Endothelial cell (in vitro differentiated cells): Measurements from ENCODE around the gene CDK3. TPM values are rescaled to one million over a fixed set of nuclear protein-coding genes. Genes with fewer than 3 reads are reported as not detected.

Experiments used
- DNase-seq: peaks from one replicate; pipeline ENCODE4 v3.0.0; 2021; ENCODE audit warnings: low spot score
- H3K27ac Mint-ChIP-seq: one replicate; pipeline ENCODE4 v1.8.0; 2021; ENCODE audit warnings: mixed read lengths, inconsistent platforms; ENCODE audit not compliant: unreplicated experiment
- H3K27me3 Mint-ChIP-seq: one replicate; pipeline ENCODE4 v1.8.0; 2021; ENCODE audit warnings: mild to moderate bottlenecking, moderate library complexity, mixed read lengths, inconsistent platforms; ENCODE audit not compliant: unreplicated experiment
- H3K36me3 Mint-ChIP-seq: one replicate; pipeline ENCODE4 v1.8.0; 2021; ENCODE audit warnings: mild to moderate bottlenecking, low read depth, mixed read lengths, inconsistent platforms; ENCODE audit not compliant: unreplicated experiment
- H3K4me1 Mint-ChIP-seq: one replicate; pipeline ENCODE4 v1.8.0; 2021; ENCODE audit warnings: mild to moderate bottlenecking, mixed read lengths, inconsistent platforms; ENCODE audit not compliant: unreplicated experiment
- H3K4me3 Mint-ChIP-seq: one replicate; pipeline ENCODE4 v1.8.0; 2021; ENCODE audit warnings: mild to moderate bottlenecking, mixed read lengths, inconsistent platforms; ENCODE audit not compliant: unreplicated experiment
- H3K9me3 Mint-ChIP-seq: one replicate; pipeline ENCODE4 v1.8.0; 2021; ENCODE audit warnings: mixed read lengths, inconsistent platforms; ENCODE audit not compliant: unreplicated experiment
- total RNA-seq: library from RNA; stranded (reverse); fragmentation: NEBNext Ultra II Directional; extraction: Animal tissue kit (Norgen Biotek cat#: 25700); gene quantifications from one replicate; pipeline ENCODE4 v1.2.1, GENCODE V29; 2021; ENCODE audit not compliant: unreplicated experiment
- TF ChIP-seq, protein P1 (sequence below): fragments of 200-600 bp; sonication (generic); IDR thresholded peaks from one replicate; pipeline ENCODE4 v1.5.0; 2021; ENCODE audit warnings: antibody characterized with exemption; ENCODE audit not compliant: unreplicated experiment

The CDK3 gene
- total RNA-seq, 1 donor from 2014 or later: 8.4 TPM

DNA sequence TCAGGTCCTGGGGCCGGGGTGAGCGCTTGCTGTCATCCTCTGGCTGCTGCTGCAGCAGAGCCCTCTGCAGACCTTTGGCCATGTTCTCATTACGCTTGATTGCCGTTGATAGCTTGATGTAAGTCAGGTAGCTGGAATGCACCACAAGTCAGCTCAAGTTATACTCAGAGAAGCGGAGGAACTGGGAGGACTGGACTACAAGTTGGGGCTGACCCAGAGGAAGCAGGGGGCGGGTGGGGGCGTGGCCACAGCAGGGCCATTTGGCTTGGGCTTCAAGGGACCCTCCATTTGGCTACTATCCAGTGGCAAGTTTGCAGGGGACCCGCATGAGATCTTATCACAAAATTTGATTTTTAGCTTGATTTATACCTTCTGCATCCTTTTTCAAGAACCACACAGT is 45.4 kb downstream of the CDK3 start:
- peaks cover 65% of the 10 kb centered on the region for H3K36me3 Mint-ChIP-seq

GRCh38 chr17:76048025-76048605 is 47.5 kb downstream of the CDK3 start:
- no peak overlapping the region for H3K4me3 Mint-ChIP-seq
- DNase-seq: no peak
- no peak overlapping the region for H3K27ac Mint-ChIP-seq
- TF ChIP-seq, protein P1, sequence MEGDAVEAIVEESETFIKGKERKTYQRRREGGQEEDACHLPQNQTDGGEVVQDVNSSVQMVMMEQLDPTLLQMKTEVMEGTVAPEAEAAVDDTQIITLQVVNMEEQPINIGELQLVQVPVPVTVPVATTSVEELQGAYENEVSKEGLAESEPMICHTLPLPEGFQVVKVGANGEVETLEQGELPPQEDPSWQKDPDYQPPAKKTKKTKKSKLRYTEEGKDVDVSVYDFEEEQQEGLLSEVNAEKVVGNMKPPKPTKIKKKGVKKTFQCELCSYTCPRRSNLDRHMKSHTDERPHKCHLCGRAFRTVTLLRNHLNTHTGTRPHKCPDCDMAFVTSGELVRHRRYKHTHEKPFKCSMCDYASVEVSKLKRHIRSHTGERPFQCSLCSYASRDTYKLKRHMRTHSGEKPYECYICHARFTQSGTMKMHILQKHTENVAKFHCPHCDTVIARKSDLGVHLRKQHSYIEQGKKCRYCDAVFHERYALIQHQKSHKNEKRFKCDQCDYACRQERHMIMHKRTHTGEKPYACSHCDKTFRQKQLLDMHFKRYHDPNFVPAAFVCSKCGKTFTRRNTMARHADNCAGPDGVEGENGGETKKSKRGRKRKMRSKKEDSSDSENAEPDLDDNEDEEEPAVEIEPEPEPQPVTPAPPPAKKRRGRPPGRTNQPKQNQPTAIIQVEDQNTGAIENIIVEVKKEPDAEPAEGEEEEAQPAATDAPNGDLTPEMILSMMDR: no peak
- H3K36me3 Mint-ChIP-seq: peaks cover 62% of the 10 kb centered on the region
- H3K27me3 Mint-ChIP-seq: no peaks in the 10 kb centered on the region
- H3K9me3 Mint-ChIP-seq: no peaks in the 10 kb centered on the region
- no peaks in the 10 kb centered on the region for H3K4me1 Mint-ChIP-seq

More for the DNA sequence above, 45.4 kb downstream of the CDK3 start:
- H3K9me3 Mint-ChIP-seq: no peaks in the 10 kb centered on the region
- H3K4me1 Mint-ChIP-seq: no peaks in the 10 kb centered on the region
- no peak for DNase-seq
- H3K27ac Mint-ChIP-seq: no peak overlapping the region
- TF ChIP-seq, protein P1: no peak
- H3K4me3 Mint-ChIP-seq: no peak overlapping the region
- no peaks in the 10 kb centered on the region for H3K27me3 Mint-ChIP-seq

DNA sequence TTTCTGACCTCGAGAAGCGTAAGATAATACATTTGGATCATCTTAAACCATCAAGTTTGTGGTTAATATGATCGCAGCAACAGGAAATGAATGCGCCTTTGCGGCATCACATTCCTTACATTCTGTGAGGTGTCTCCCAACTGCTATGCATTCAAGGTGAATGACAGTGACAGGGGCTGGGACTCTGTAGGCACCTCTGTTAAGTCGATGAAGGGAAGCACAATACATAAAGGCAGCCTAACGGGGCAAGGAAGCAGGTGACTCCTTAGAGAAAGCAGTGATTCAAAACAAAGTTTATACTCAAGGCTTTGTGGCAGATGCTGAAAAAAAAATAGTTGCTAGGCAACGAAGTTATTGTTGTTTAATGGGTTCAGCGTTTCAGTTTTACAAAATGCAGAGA is 48.1 kb downstream of the CDK3 start:
- no peak overlapping the region for H3K27ac Mint-ChIP-seq
- no peaks in the 10 kb centered on the region for H3K9me3 Mint-ChIP-seq
- TF ChIP-seq, protein P1: no peak
- no peak overlapping the region for H3K4me3 Mint-ChIP-seq
- peaks cover 59% of the 10 kb centered on the region for H3K36me3 Mint-ChIP-seq
- DNase-seq: no peak
- H3K27me3 Mint-ChIP-seq: no peaks in the 10 kb centered on the region
- H3K4me1 Mint-ChIP-seq: no peaks in the 10 kb centered on the region

- Mint-ChIP-seq H3K27ac (peak overlapping the region; percentile 6), H3K4me3 (no peak overlapping the region), H3K36me3 (peaks cover 54% of the 10 kb centered on the region), H3K27me3 (no peaks in the 10 kb centered on the region), H3K4me1 (no peaks in the 10 kb centered on the region), H3K9me3 (no peaks in the 10 kb centered on the region)
- TF ChIP-seq, protein P1: no peak
- DNase-seq: no peak
Observed at GRCh38 chr17:76049239-76049638, 48.6 kb downstream of the CDK3 start.

DNA sequence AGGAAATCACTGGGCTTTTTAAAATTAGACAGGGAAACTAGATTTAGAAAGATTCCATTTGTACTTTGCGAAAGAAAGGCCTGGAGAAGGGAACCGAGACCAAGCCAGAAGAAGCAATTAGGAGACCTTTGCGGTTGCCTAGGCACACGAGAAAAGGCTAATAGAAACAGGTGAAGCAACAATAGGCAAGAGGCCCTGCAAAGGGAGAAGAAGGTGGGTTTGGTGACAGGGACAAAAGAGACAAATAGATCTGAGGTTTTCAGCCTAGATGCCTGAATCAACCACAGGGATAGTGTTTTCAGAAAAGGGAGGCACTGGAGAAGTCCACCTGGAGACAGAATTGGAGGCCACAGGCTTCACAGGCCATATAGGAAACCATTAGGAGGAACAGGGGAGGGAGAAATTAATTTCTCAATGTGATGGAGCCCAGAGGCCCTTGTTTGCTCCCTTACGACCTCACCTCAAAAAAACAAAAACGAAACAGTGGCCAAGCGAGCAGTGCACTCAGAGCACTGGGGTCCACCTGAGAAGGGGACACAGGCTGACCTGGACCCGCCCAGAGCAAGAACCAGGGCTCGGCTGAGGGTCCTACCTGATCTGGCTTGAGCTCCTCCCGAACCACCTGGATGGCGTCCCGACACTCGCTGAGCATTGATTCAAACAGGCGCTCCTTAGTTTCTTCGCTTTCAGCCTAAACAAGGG is 49.3 kb downstream of the CDK3 start:
- no peaks in the 10 kb centered on the region for H3K27me3 Mint-ChIP-seq
- no peak for DNase-seq
- H3K36me3 Mint-ChIP-seq: peaks cover 49% of the 10 kb centered on the region
- TF ChIP-seq, protein P1: no peak
- H3K4me3 Mint-ChIP-seq: peak overlapping the region; percentile 24
- no peak overlapping the region for H3K27ac Mint-ChIP-seq
- H3K9me3 Mint-ChIP-seq: no peaks in the 10 kb centered on the region
- no peaks in the 10 kb centered on the region for H3K4me1 Mint-ChIP-seq
